IMR-90 (cell line): ENCODE results near the gene TIAM2. TPM values are rescaled to one million over a fixed set of nuclear protein-coding genes. Genes with fewer than 3 reads are reported as not detected.

Source experiments
- ATAC-seq: fragments of 200-7000 bp; cut with Tn5 transposase; 2 replicates; pipeline ENCODE4 v1.9.1; 2020; ENCODE audit warnings: low read depth, mild to moderate bottlenecking, moderate library complexity
- BruUV-seq: library from RNA; stranded (reverse); fragments of 400-500 nt; replicated peaks from 2 replicates; lab custom pipeline; 2021; lab: Mats Ljungman, UMichigan
- CTCF ChIA-PET: fragments of 300-600 bp; formaldehyde crosslinking; extraction: SDS; loops from one replicate; lab custom pipeline; 2021; ENCODE audit warnings: antibody characterized with exemption; lab: Yijun Ruan, JAX
- POLR2A ChIA-PET: fragments of 300-600 bp; sonication (Branson Sonifier 250); formaldehyde crosslinking; loops from one replicate; lab custom pipeline; 2022; ENCODE audit warnings: antibody characterized with exemption; ENCODE audit not compliant: unreplicated experiment; lab: Charles Lee
- DNase-seq: peaks from one replicate; pipeline ENCODE4 v3.0.0; 2013
- H2AFZ ChIP-seq: replicated peaks from 2 replicates; pipeline ENCODE3; 2013; ENCODE audit warnings: low read length, mild to moderate bottlenecking; ENCODE audit not compliant: poor library complexity
- H2AK5ac ChIP-seq: 2 replicates; pipeline ENCODE4 v1.6.1; 2013; ENCODE audit warnings: low read depth, low read length, inconsistent platforms
- H2AK9ac ChIP-seq: replicated peaks from 2 replicates; pipeline ENCODE3; 2013; ENCODE audit warnings: mild to moderate bottlenecking, low read depth, low read length, moderate library complexity; ENCODE audit not compliant: poor library complexity
- H2BK120ac ChIP-seq: 2 replicates; pipeline ENCODE4 v1.6.1; 2013; ENCODE audit warnings: low read depth, low read length, inconsistent platforms
- H2BK15ac ChIP-seq: 3 replicates; pipeline ENCODE4 v1.6.1; 2013; ENCODE audit warnings: low read depth, low read length, inconsistent platforms
- H2BK20ac ChIP-seq: 2 replicates; pipeline ENCODE4 v1.6.1; 2013; ENCODE audit warnings: low read depth, mild to moderate bottlenecking, inconsistent platforms, low read length, moderate library complexity
- H2BK5ac ChIP-seq: 2 replicates; pipeline ENCODE4 v1.6.1; 2013; ENCODE audit warnings: mild to moderate bottlenecking, low read depth, low read length, inconsistent platforms; ENCODE audit not compliant: poor library complexity, severe bottlenecking
- H3K14ac ChIP-seq: replicated peaks from 2 replicates; pipeline ENCODE4 v1.6.1; 2013; ENCODE audit warnings: low read depth, low read length, inconsistent platforms
- H3K18ac ChIP-seq: 2 replicates; pipeline ENCODE4 v1.6.1; 2013; ENCODE audit warnings: low read depth, low read length, control low read depth
- H3K23ac ChIP-seq: 2 replicates; pipeline ENCODE4 v1.6.1; 2013; ENCODE audit warnings: low read depth, low read length, inconsistent platforms
- H3K27ac ChIP-seq: 2 replicates; pipeline ENCODE4 v1.5.1; 2013; ENCODE audit warnings: mild to moderate bottlenecking, control low read depth, low read length; ENCODE audit not compliant: insufficient read depth
- H3K27me3 ChIP-seq: 2 replicates; pipeline ENCODE4 v1.6.1; 2013; ENCODE audit warnings: low read length; ENCODE audit not compliant: control insufficient read depth, insufficient read depth
- H3K36me3 ChIP-seq: 2 replicates; pipeline ENCODE4 v1.6.1; 2013; ENCODE audit warnings: low read length, mixed read lengths; ENCODE audit not compliant: control insufficient read depth, insufficient read depth
- H3K4ac ChIP-seq: 2 replicates; pipeline ENCODE4 v1.6.1; 2013; ENCODE audit warnings: low read depth, low read length, inconsistent platforms
- H3K4me1 ChIP-seq: 2 replicates; pipeline ENCODE4 v1.6.1; 2013; ENCODE audit warnings: low read length, mixed read lengths; ENCODE audit not compliant: control insufficient read depth, insufficient read depth
- H3K4me2 ChIP-seq: 2 replicates; pipeline ENCODE4 v1.6.1; 2013; ENCODE audit warnings: low read depth, mild to moderate bottlenecking, control low read depth, low read length, moderate library complexity
- H3K4me3 ChIP-seq: 2 replicates; pipeline ENCODE4 v1.5.1; 2013; ENCODE audit warnings: low read depth, mild to moderate bottlenecking, control low read depth, low read length, moderate library complexity; ENCODE audit not compliant: insufficient read depth
- H3K56ac ChIP-seq: 2 replicates; pipeline ENCODE4 v1.6.1; 2013; ENCODE audit warnings: low read length, inconsistent platforms; ENCODE audit not compliant: insufficient read depth; ENCODE audit errors: extremely low read depth
- H3K79me1 ChIP-seq, 2 experiments: 2 replicates each; pipeline ENCODE4 v1.6.1; 2013; ENCODE audit warnings: low read length in 2 of 2, inconsistent platforms in 1 of 2, low read depth in 1 of 2
- H3K9ac ChIP-seq: 2 replicates; pipeline ENCODE4 v1.6.1; 2013; ENCODE audit warnings: low read depth, low read length, control low read depth
- H3K9me1 ChIP-seq: 2 replicates; pipeline ENCODE4 v1.6.1; 2013; ENCODE audit warnings: low read length, inconsistent platforms; ENCODE audit not compliant: insufficient read depth
- H3K9me3 ChIP-seq: 2 replicates; pipeline ENCODE4 v1.6.1; 2013; ENCODE audit warnings: low read length; ENCODE audit not compliant: control insufficient read depth, insufficient read depth
- H4K20me1 ChIP-seq: 2 replicates; pipeline ENCODE4 v1.6.1; 2013; ENCODE audit warnings: low read length, inconsistent platforms; ENCODE audit not compliant: insufficient read depth
- H4K5ac ChIP-seq: 2 replicates; pipeline ENCODE4 v1.6.1; 2013; ENCODE audit warnings: mild to moderate bottlenecking, low read depth, low read length, control low read depth
- H4K8ac ChIP-seq, 2 experiments: 2 replicates each; pipeline ENCODE4 v1.6.1; 2013; ENCODE audit warnings: low read depth in 2 of 2, low read length in 2 of 2, control low read depth in 1 of 2, inconsistent platforms in 1 of 2
- H4K91ac ChIP-seq: 2 replicates; pipeline ENCODE4 v1.6.1; 2013; ENCODE audit warnings: low read depth, low read length, inconsistent platforms; ENCODE audit not compliant: insufficient read depth
- CEBPB ChIP-seq: IDR thresholded peaks from 2 replicates; pipeline ENCODE4 v1.6.1; 2012; ENCODE audit warnings: low read depth, low read length, improper control_type of control experiment
- CHD1 ChIP-seq: IDR thresholded peaks from 2 replicates; pipeline ENCODE4 v1.6.1; 2012; ENCODE audit warnings: low read depth, low read length, improper control_type of control experiment
- MAFK ChIP-seq: IDR thresholded peaks from 2 replicates; pipeline ENCODE4 v1.6.1; 2012; ENCODE audit warnings: low read depth, low read length, improper control_type of control experiment
- MAZ ChIP-seq: IDR thresholded peaks from 2 replicates; pipeline ENCODE4 v1.6.1; 2012; ENCODE audit warnings: low read depth, mild to moderate bottlenecking, low read length, improper control_type of control experiment, moderate library complexity, borderline replicate concordance
- RAD21 ChIP-seq: IDR thresholded peaks from 2 replicates; pipeline ENCODE4 v1.6.1; 2012; ENCODE audit warnings: low read length, improper control_type of control experiment
- whole genome bisulfite sequencing, 2 experiments: methylation state at CpG; one replicate each; pipeline versions ENCODE4 v1.1.5 to v1.1.7; 2013; ENCODE audit warnings: missing lambda C conversion rate in 2 of 2; ENCODE audit not compliant: insufficient read length in 1 of 2; ENCODE audit errors: extremely low coverage in 2 of 2; 5-methylcytosine and 5-hydroxymethylcytosine counted together
- dilution Hi-C: fragments of 300-500 bp; cut with HindIII; formaldehyde crosslinking; loops from one replicate; pipeline ENCODE4 v1.14.3; 2018; ENCODE audit warnings: low sequenced_read_pairs; ENCODE audit not compliant: unreplicated experiment
- in situ Hi-C: fragments of 300-500 bp; cut with MboI; formaldehyde crosslinking; loops from 3 replicates; pipeline ENCODE4 v1.14.3; 2019; ENCODE audit warnings: low sequenced_read_pairs, inconsistent platforms, mixed read lengths
- intact Hi-C: fragments of 100-400 bp; cut with micrococcal nuclease; formaldehyde crosslinking; loops from 2 replicates; pipeline ENCODE4 v1.10.0; 2022
- polyA plus RNA-seq, 3 experiments: library from polyadenylated mRNA; depleted of rRNA; stranded (reverse); fragments of >200 nt; gene quantifications; 2 replicates each; pipeline ENCODE4 v1.2.3, GENCODE V29; 2012; ENCODE audit warnings: low replicate concordance in 1 of 3
- total RNA-seq: library from RNA; depleted of rRNA; stranded (reverse); fragments of >200 nt; gene quantifications from 2 replicates; pipeline ENCODE4 v1.2.3, GENCODE V29; 2012
- TF ChIP-seq, protein P1 (sequence below): fragments of 150-350 bp; IDR thresholded peaks from 2 replicates; pipeline ENCODE4 v1.6.1; 2016; ENCODE audit warnings: low read depth, mild to moderate bottlenecking, low read length, moderate library complexity, borderline replicate concordance
- TF ChIP-seq, protein P2 (sequence below): fragments of 150-350 bp; IDR thresholded peaks from 2 replicates; pipeline ENCODE4 v1.6.1; 2017; ENCODE audit warnings: mild to moderate bottlenecking, antibody characterized with exemption, low read length, low read depth
- TF ChIP-seq, protein P3 (sequence below): conservative IDR thresholded peaks from 2 replicates; pipeline ENCODE4 v1.5.1; 2012; ENCODE audit warnings: mild to moderate bottlenecking, low read depth, low read length, improper control_type of control experiment

Gene TIAM2
- total and polyA plus RNA-seq, 2 of the 4 experiments (the other 2 are of a cell fraction) = 3.1 to 4.7 TPM

DNA sequence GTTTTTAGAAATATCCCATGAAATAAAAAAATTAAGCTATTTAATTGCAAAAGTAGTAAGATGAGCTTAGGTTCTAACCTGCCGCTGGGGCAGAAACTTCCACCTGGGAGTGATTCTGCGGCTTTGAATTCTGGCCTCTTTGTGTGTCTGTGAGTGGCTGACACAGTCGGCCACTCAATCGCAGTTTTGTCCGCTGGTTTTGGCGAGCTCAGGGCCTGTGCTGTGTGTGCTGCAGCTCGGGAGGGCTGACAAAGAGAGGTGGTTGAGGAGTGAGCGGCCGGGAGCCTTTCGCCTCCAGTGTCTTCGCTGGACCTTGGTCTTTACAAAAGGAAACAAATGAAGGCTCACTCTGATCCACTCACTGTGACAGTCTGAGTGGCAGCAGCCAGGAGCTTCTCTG, 128.4 kb downstream of the TIAM2 start:
- no peak overlapping the region for H3K4me2 ChIP-seq
- no peak overlapping the region for H4K8ac ChIP-seq
- no peak overlapping the region for H3K23ac ChIP-seq
- no peak overlapping the region; the same call in 1 of the 2 replicates for H4K91ac ChIP-seq
- no peaks in the 10 kb centered on the region for H3K27me3 ChIP-seq
- peak overlapping the region; percentile 33 for H2AFZ ChIP-seq
- H3K9me3 ChIP-seq = no peaks in the 10 kb centered on the region
- no peak overlapping the region for H4K5ac ChIP-seq
- no peak overlapping the region for H2BK15ac ChIP-seq
- peaks cover 8% of the 10 kb centered on the region for H3K9me1 ChIP-seq
- no TSS peak for BruUV-seq
- ChIA-PET POLR2A (no interaction called here), CTCF (interaction anchor here (0.6 kb wide), 1 partner anchor 191 kb away, joined by 3 read pairs; no protein-coding TSS in a partner anchor)
- H3K9ac ChIP-seq = no peak overlapping the region
- no peaks in the 10 kb centered on the region for H4K20me1 ChIP-seq
- intact Hi-C loops (no loop called here), in situ Hi-C loops (no loop called here), dilution Hi-C loops (no loop called here)
- no peak overlapping the region for H2BK120ac ChIP-seq
- no peak overlapping the region for H2AK5ac ChIP-seq
- H3K4me3 ChIP-seq = no peak overlapping the region
- H3K4me1 ChIP-seq = peaks cover 13% of the 10 kb centered on the region
- H3K14ac ChIP-seq = no peak overlapping the region
- H3K18ac ChIP-seq = no peak overlapping the region
- H3K79me1 ChIP-seq = peaks cover 0 to 4% of the 10 kb centered on the region in 2 experiments; a peak in 1 of 4 replicates
- no peak overlapping the region for H3K56ac ChIP-seq
- WGBS, 2 experiments = 94% methylated on average over 9 of the region's 11 CpGs; no CpG with 5 or more reads in 1 of the 2 experiments
- DNase-seq = no peak
- H3K27ac ChIP-seq = no peak overlapping the region
- H2BK20ac ChIP-seq = no peak overlapping the region
- H3K36me3 ChIP-seq = no peaks in the 10 kb centered on the region
- no peak overlapping the region for H2BK5ac ChIP-seq
- H2AK9ac ChIP-seq = no peak overlapping the region
- no peak for ATAC-seq
- H3K4ac ChIP-seq = no peak overlapping the region
- no peak for TF ChIP-seq MAFK
- TF ChIP-seq, protein P1, sequence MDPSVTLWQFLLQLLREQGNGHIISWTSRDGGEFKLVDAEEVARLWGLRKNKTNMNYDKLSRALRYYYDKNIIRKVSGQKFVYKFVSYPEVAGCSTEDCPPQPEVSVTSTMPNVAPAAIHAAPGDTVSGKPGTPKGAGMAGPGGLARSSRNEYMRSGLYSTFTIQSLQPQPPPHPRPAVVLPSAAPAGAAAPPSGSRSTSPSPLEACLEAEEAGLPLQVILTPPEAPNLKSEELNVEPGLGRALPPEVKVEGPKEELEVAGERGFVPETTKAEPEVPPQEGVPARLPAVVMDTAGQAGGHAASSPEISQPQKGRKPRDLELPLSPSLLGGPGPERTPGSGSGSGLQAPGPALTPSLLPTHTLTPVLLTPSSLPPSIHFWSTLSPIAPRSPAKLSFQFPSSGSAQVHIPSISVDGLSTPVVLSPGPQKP = no peak
- TF ChIP-seq RAD21 = no peak
- TF ChIP-seq CHD1 = no peak
- TF ChIP-seq, protein P2, sequence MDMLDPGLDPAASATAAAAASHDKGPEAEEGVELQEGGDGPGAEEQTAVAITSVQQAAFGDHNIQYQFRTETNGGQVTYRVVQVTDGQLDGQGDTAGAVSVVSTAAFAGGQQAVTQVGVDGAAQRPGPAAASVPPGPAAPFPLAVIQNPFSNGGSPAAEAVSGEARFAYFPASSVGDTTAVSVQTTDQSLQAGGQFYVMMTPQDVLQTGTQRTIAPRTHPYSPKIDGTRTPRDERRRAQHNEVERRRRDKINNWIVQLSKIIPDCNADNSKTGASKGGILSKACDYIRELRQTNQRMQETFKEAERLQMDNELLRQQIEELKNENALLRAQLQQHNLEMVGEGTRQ = no peak
- TF ChIP-seq, protein P3, sequence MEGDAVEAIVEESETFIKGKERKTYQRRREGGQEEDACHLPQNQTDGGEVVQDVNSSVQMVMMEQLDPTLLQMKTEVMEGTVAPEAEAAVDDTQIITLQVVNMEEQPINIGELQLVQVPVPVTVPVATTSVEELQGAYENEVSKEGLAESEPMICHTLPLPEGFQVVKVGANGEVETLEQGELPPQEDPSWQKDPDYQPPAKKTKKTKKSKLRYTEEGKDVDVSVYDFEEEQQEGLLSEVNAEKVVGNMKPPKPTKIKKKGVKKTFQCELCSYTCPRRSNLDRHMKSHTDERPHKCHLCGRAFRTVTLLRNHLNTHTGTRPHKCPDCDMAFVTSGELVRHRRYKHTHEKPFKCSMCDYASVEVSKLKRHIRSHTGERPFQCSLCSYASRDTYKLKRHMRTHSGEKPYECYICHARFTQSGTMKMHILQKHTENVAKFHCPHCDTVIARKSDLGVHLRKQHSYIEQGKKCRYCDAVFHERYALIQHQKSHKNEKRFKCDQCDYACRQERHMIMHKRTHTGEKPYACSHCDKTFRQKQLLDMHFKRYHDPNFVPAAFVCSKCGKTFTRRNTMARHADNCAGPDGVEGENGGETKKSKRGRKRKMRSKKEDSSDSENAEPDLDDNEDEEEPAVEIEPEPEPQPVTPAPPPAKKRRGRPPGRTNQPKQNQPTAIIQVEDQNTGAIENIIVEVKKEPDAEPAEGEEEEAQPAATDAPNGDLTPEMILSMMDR = no peak
- no peak for TF ChIP-seq MAZ
- TF ChIP-seq CEBPB = no peak
